CD4-positive, alpha-beta T cell treated with Interleukin-15 for 1 hour (primary cell): ENCODE data around the gene RNF43.

Experiments
- DNase-seq: peaks from one replicate; pipeline ENCODE4 v3.0.0-alpha.2; 2020

RNF43 gene

DNA sequence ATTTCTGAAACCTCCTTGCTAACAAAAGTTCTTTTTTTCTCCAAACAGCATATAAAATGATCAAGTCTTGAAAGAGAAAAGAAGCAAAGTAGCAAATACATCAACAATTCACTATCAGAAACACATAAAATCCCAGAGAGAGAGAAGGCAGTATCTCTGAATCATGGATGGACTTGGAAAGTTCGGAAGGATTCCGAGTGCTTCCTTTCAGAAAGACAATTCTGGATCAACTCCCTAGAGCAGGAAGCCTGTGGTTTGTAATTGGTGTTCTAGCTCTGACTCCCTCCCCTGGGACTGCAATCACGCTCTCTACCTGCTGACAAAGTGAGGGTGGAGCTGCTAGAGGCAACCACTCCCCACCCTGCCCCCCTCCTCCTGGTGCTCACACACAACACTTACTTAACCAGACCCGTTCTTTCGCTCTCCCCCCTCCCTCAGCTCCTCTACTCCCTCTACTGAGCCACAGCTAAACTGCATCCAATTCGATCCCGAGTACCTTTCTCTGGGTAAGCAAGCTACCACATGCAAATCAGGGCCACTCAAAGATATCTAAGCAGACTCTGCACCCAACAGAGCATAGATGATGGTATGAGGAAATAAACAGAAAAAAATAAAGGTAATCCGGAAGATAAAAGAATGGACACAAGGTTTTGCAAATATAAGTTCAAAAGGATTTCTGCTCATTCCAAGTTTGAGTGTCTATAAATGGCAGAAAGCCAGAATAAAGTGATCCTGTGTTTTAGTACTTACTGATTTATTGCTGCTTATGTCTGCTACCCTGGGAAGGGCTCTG lies at the start of gene RNF43:
Gene RNF43, minus strand, starts transcription at position 235 of the 793 bp plus-strand sequence. CDS start 1,957 bp downstream, outside the sequence.
- DNase-seq, result peak; percentile 93

DNA sequence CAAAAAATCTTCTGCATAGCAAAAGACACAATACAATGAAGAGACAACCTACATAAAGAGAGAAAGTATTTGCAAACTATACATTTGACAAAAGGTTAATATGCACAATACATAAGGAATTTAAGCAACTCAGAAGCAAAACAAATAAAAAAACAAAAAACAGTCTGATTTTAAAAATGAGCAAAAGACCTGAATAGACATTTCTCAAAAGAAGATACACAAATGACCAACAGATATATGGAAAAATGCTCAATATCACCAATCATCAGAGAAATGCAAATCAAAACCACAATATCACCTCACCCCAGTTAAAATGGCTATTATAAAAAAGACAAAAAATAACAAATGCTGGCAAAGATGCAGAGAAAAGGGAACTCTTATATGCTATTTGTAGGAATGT lies 38.2 kb upstream of the RNF43 start:
- no peak for DNase-seq

GRCh38 chr17:58452738-58453137 lies 35.4 kb upstream of the RNF43 start:
- DNase-seq, result no peak

DNA sequence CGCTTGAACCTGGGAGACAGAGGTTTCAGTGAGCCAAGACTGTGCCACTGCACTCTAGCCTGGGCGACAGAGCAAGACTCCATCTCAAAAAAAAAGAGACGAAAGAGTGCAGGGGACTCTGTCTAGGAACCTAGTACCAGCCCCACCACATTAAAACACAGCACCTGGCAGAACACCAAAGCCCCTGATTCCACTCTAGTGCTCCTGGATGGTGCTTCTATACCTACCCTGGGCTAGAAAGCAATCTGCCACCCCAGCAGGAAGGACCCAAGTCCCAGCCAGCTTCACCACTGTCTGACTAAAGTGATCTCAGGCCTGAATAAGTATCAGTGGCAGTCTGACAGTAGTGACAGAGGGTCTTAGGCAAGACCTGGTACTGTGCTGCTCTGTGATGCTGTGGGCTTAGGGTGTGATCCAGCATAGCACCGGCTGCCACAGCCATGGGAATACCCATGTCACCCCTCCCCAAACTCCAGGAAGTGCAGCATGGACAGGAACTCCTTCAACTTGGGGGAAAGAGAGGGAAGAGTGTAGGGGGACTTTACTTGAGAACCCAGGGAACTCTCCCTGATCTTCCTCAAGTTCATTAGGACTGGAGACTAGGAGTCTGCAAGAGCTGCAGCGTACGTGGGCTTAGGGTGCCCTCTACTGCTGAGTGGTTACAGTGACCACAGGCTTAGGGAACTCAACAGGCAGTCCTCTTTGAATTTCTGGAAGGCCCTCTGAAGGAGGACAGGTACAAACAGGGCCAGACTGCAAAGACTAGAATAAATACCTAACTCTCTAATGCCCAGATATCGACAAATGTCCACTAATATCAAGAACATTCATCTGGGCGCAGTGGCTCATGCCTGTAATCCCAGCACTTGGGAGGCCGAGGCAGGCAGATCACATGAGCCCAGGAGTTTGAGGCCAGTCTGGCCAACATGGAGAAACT lies 30.0 kb upstream of the RNF43 start:
- DNase-seq, result peak; percentile 67

- no peak for DNase-seq
Observed at GRCh38 chr17:58446086-58446485, 28.8 kb upstream of the RNF43 start.

DNA sequence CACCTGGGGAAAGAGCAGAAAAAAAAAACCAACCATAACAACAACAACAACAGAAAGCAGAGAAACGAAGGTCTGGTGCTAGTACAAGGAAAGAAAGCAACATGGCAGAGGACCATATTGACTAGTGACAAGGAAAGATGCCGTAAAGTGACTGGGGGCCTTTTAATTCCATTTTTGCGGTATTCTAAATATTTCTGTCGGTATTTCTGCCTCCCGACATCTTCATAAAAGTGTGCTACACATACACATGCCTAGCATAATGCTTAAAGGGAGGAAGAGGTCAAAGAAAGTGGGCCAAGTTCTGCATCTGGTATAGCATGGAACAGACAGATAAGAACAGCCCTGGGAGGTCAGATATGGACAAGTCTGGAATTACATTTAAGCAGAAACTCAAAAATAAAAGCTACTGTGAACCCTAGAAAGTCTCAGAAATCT lies 19.5 kb upstream of the RNF43 start:
- DNase-seq, result no peak

DNA sequence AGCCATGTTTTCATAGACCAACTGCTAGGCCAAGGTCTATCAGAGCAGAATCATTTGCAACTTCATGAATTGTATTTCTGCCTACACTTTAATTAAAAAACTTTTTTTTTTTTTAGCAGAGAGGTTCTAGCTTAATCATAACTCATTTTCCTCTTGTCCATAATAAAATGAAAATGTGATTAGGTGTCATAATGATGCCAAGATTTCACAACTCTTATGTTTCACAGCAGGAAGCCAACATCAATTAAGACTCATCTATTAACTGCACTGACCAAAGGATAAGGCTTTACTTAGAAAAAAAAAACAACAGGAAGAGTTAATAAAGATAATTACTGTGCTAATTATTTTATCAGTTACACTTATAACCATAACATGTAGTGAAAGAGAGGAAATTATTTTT lies 18.9 kb upstream of the RNF43 start:
- DNase-seq, result no peak

DNA sequence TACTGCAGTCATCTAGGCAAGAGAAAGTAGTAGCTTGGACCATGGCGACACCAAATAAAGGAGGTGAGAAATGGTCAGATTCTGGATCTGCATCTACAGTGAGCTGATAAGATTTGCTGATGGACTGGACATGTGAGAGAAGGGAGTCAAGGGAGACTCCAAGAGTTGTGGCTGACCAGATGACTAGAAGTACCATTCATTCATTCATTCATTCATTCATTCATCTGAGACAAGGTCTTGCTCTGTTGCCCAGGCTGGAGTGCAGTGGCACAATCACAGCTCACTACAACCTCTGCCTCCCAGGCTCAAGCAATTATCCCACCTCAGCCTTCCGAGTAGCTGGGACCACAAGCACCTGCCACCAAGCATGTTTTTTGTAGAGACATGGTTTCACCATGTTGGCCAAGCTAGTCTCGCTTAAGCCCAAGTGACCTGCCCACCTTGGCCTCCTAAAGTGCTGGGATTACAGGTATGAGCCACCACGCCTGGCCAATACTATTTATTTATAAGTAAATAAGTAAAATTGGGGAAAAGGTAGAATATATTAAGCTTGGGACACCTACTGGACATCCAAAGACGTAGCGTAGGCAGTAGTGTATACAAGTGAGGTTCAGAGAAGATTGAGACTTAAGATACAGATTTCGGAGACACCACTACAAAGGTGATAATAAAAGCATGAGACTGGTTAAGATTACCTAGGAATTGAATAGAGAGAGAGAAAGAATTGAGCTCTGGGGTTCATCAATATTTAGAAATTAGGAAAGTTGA lies 15.7 kb upstream of the RNF43 start:
- no peak for DNase-seq

GRCh38 chr17:58427807-58428206 lies 10.5 kb upstream of the RNF43 start:
- DNase-seq, result no peak

- no peak for DNase-seq
Observed at GRCh38 chr17:58421711-58422110, 4.4 kb upstream of the RNF43 start.

- DNase-seq, result no peak
Observed at GRCh38 chr17:58420827-58421226, 3.5 kb upstream of the RNF43 start.

- no peak for DNase-seq
Observed at GRCh38 chr17:58416937-58417299, 416 bp downstream of the RNF43 start.

- DNase-seq, result no peak
Observed at GRCh38 chr17:58416396-58416795, 938 bp downstream of the RNF43 start.

GRCh38 chr17:58415371-58416055 lies 1.8 kb downstream of the RNF43 start:
- no peak for DNase-seq

DNA sequence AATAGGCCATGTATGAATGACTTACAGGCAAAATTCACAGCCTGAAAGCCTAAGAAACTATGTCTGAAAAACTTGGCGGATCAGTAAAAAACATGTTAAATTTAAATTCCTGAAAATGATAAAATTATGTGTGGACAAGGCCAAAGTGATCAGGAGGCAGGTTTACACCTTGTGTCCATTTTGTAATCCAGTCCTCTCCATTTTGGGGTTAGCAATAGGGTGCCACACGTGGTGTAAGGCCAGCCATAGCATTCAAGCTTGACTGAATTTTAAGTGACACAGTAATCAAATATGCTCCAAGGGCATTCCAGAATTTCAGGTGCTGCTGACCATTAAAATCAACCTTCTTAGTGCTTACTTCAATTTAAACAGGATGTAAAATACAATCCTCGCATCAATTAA lies 2.7 kb downstream of the RNF43 start:
- no peak for DNase-seq

- no peak for DNase-seq
Observed at GRCh38 chr17:58413684-58414083, 3.6 kb downstream of the RNF43 start.

GRCh38 chr17:58412961-58413586 lies 4.3 kb downstream of the RNF43 start:
- DNase-seq, result no peak

DNA sequence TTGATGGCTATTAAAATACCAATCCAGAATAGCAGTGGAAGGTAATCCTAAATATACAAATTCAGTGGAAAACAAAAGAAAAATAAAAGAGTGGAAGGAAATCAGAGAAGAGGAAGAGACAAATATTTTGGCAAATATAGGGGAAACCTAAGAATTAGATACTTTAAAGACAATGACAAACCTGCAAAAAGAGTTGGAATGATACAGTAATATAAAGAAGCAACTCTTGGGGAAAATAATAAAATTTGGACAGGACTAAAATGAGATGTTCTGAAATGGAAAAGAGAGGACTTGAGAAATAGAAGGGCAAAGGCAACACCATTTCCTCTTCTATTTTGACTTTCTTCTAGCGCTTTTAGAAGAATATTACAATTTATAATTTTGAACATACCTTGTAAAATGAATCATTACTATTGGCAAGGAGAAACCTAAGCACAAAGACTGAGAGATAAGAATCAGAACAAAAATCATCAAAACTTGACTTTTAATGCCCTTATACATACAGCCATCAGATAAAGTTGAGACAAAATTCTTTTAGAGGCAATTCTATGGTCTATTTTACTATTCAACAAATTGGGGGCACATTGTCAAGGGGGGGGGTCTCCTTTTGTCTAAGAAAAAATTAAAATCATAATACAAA lies 5.2 kb downstream of the RNF43 start:
- no peak for DNase-seq

GRCh38 chr17:58411408-58411894 lies 5.9 kb downstream of the RNF43 start:
- no peak for DNase-seq

DNA sequence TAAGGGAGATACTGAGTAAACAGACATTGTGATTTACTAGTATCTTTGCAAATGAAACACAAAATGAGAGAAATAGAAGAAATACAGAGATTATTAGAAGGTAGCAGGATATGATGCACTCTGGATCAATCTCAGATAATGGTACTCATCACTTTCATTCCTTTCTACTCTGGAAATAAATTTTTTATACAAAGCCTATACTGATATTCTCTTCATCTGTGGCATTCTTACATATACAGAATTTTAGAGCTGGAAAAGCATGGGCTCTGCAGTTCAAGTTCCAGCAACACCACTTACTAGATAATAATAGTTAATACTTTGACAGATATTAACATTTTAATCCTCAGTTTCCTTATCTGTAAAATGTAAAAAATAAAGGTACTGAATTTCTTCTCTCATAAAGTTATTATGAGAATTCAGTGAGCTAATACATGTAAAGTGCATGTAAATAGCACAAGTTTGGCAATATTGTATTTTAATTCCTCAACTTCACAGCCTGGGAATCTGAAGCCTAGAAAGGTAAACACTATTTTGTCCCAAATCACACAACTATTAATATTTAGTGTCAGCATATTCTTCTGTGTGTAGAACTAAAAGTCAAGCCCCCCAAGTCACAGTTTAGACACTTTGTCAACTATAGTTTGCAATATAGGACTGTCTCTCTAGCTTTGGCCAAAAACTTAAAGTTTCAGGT lies 6.5 kb downstream of the RNF43 start:
- no peak for DNase-seq

- DNase-seq, result no peak
Observed at GRCh38 chr17:58409432-58409831, 7.9 kb downstream of the RNF43 start.
